Nephron (organoid): ENCODE data around the gene TMEM120B.

Experiments
- H3K27ac Mint-ChIP-seq, 3 experiments: 2 replicates each; pipeline ENCODE4 v1.8.0; 2020; ENCODE audit warnings: mixed read lengths in 3 of 3, mild to moderate bottlenecking in 2 of 3, moderate library complexity in 1 of 3
- H3K27me3 Mint-ChIP-seq: 2 replicates; pipeline ENCODE4 v1.8.0; 2021; ENCODE audit warnings: low read depth, mild to moderate bottlenecking, moderate library complexity, mixed read lengths
- H3K36me3 Mint-ChIP-seq: 2 replicates; pipeline ENCODE4 v1.8.0; 2020; ENCODE audit warnings: low read depth, mixed read lengths
- H3K4me1 Mint-ChIP-seq: 2 replicates; pipeline ENCODE4 v1.8.0; 2020; ENCODE audit warnings: mixed read lengths
- H3K4me3 Mint-ChIP-seq, 3 experiments: 2 replicates each; pipeline ENCODE4 v1.8.0; 2020; ENCODE audit warnings: mild to moderate bottlenecking in 3 of 3, mixed read lengths in 3 of 3, moderate library complexity in 2 of 3
- H3K9me3 Mint-ChIP-seq: 2 replicates; pipeline ENCODE4 v1.8.0; 2020; ENCODE audit warnings: mixed read lengths
- CTCF ChIP-seq, 3 experiments: fragments of 200-600 bp; sonication (generic); IDR thresholded peaks; one replicate each; pipeline ENCODE4 v1.5.0; 2021; ENCODE audit warnings: antibody characterized with exemption in 3 of 3; ENCODE audit not compliant: unreplicated experiment in 3 of 3

Gene TMEM120B

DNA sequence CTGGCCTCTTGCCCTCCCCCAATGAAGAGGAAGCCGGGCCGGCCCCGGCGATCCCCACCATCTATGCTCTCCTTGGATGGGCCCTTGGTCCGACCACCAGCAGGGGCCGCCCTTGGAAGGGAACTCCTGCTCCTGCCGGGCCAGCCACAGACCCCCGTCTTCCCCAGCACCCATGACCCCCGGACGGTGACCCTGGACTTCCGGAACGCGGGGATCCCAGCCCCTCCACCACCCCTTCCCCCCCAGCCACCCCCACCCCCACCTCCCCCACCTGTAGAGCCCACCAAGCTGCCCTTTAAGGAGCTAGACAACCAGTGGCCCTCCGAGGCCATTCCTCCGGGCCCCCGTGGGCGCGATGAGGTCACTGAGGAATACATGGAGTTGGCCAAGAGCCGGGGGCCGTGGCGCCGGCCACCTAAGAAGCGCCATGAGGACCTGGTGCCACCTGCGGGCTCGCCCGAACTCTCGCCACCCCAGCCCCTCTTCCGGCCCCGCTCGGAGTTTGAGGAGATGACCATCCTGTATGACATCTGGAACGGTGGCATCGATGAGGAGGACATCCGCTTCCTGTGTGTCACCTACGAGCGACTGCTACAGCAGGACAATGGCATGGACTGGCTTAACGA lies 110.7 kb downstream of the TMEM120B start:
- no peak overlapping the region for H3K4me3 Mint-ChIP-seq

GRCh38 chr12:121823727-121824115 lies 111.2 kb downstream of the TMEM120B start:
- H3K4me3 Mint-ChIP-seq, result no peak overlapping the region
- peaks cover 44% of the 10 kb centered on the region for H3K36me3 Mint-ChIP-seq
- no peaks in the 10 kb centered on the region for H3K4me1 Mint-ChIP-seq
- TF ChIP-seq CTCF (IDR thresholded peaks at IDR 0.05; ENCODE audit: unreplicated experiment in 3 of 3), result no peak
- H3K27me3 Mint-ChIP-seq, result no peaks in the 10 kb centered on the region
- no peak overlapping the region for H3K27ac Mint-ChIP-seq
- no peaks in the 10 kb centered on the region for H3K9me3 Mint-ChIP-seq

More for the DNA sequence above, 110.7 kb downstream of the TMEM120B start:
- no peaks in the 10 kb centered on the region for H3K4me1 Mint-ChIP-seq
- no peak for TF ChIP-seq CTCF (IDR thresholded peaks at IDR 0.05; ENCODE audit: unreplicated experiment in 3 of 3)
- H3K36me3 Mint-ChIP-seq, result peaks cover 39% of the 10 kb centered on the region
- no peaks in the 10 kb centered on the region for H3K9me3 Mint-ChIP-seq
- H3K27me3 Mint-ChIP-seq, result no peaks in the 10 kb centered on the region
- no peak overlapping the region for H3K27ac Mint-ChIP-seq

DNA sequence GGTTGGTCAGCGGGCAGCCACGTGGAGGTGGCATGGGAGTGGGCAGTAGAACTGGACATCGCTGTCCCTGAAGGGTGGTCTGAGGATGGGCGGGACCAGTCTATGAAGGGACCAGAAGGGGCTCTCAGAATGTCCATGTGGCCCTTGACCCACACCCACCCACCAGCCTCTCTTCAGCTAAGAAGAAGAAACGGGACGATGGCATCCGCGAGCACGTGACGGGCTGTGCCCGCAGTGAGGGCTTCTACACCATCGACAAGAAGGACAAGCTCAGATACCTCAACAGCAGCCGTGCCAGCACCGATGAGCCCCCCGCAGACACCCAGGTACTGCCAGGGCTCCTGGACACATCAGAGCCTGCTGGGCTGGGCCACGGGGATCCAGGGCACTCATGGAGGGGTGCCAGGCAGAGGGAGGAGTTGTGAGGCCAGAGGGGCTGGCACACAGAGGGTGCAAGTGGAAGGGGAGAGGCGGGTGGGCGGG lies 112.5 kb downstream of the TMEM120B start:
- H3K36me3 Mint-ChIP-seq, result peaks cover 50% of the 10 kb centered on the region
- no peaks in the 10 kb centered on the region for H3K27me3 Mint-ChIP-seq
- no peak for TF ChIP-seq CTCF (IDR thresholded peaks at IDR 0.05; ENCODE audit: unreplicated experiment in 3 of 3)
- H3K4me1 Mint-ChIP-seq, result no peaks in the 10 kb centered on the region
- no peaks in the 10 kb centered on the region for H3K9me3 Mint-ChIP-seq
- H3K27ac Mint-ChIP-seq, result no peak overlapping the region
- no peak overlapping the region for H3K4me3 Mint-ChIP-seq

GRCh38 chr12:121826318-121827150 lies 114.0 kb downstream of the TMEM120B start:
- TF ChIP-seq CTCF (IDR thresholded peaks at IDR 0.05; ENCODE audit: unreplicated experiment in 3 of 3), result no peak
- Mint-ChIP-seq H3K4me3 (no peak overlapping the region), H3K36me3 (peaks cover 52% of the 10 kb centered on the region)

GRCh38 chr12:121827351-121828099 lies 115.0 kb downstream of the TMEM120B start:
- TF ChIP-seq CTCF (IDR thresholded peaks at IDR 0.05; ENCODE audit: unreplicated experiment in 3 of 3), result no peak
- Mint-ChIP-seq H3K36me3 (peaks cover 61% of the 10 kb centered on the region), H3K9me3 (no peaks in the 10 kb centered on the region), H3K27ac (no peak overlapping the region), H3K27me3 (no peaks in the 10 kb centered on the region), H3K4me3 (no peak overlapping the region), H3K4me1 (no peaks in the 10 kb centered on the region)

More at GRCh38 chr12:121826318-121827150, 114.0 kb downstream of the TMEM120B start:
- H3K4me1 Mint-ChIP-seq, result no peaks in the 10 kb centered on the region
- no peaks in the 10 kb centered on the region for H3K27me3 Mint-ChIP-seq
- no peaks in the 10 kb centered on the region for H3K9me3 Mint-ChIP-seq
- H3K27ac Mint-ChIP-seq, result no peak overlapping the region
